Liver (tissue), 9 donors: ENCODE data around the gene CDKN1A. TPM values are rescaled to one million over a fixed set of nuclear protein-coding genes. Genes with fewer than 3 reads are reported as not detected.
"Not testable (repeated sequence)": the region's sequence is repeated elsewhere in the genome, so short reads cannot be mapped to it uniquely, and the experiment has no call there.

ENCODE experiments used
- DNase-seq: peaks from one replicate; pipeline ENCODE4 v3.0.0-alpha.2; 2017; ENCODE audit warnings: low spot score
- H3K27ac ChIP-seq, 2 donors: one replicate each; pipeline ENCODE4 v1.7.0; 2013; ENCODE audit warnings: inconsistent platforms in 2 of 2, low read length in 2 of 2, control low read depth in 1 of 2, low read depth in 1 of 2, mild to moderate bottlenecking in 1 of 2
- H3K27me3 ChIP-seq, 4 donors: one replicate each; pipeline versions ENCODE4 v1.6.1 to v1.7.0; 2013; ENCODE audit warnings: low read length in 3 of 4, inconsistent platforms in 1 of 4, mild to moderate bottlenecking in 1 of 4, moderate library complexity in 1 of 4; ENCODE audit not compliant: control insufficient read depth in 4 of 4, insufficient read depth in 4 of 4
- H3K36me3 ChIP-seq, 4 donors: one replicate each; pipeline versions ENCODE4 v1.6.1 to v1.7.0; 2013; ENCODE audit warnings: low read length in 3 of 4, mild to moderate bottlenecking in 3 of 4, low read depth in 1 of 4, moderate library complexity in 1 of 4; ENCODE audit not compliant: control insufficient read depth in 4 of 4, insufficient read depth in 3 of 4
- H3K4me1 ChIP-seq, 4 donors: one replicate each; pipeline versions ENCODE4 v1.6.1 to v1.7.0; 2013; ENCODE audit warnings: low read length in 3 of 4, mild to moderate bottlenecking in 3 of 4, moderate library complexity in 1 of 4; ENCODE audit not compliant: control insufficient read depth in 4 of 4, insufficient read depth in 4 of 4
- H3K4me3 ChIP-seq, 3 donors: one replicate each; pipeline versions ENCODE4 v1.6.1 to v1.7.0; 2013; ENCODE audit warnings: low read length in 3 of 3, control low read depth in 1 of 3, low read depth in 1 of 3, mild to moderate bottlenecking in 1 of 3
- H3K9ac ChIP-seq, 2 donors: one replicate each; pipeline ENCODE4 v1.7.0; 2013; ENCODE audit warnings: low read length in 2 of 2, mild to moderate bottlenecking in 2 of 2, moderate library complexity in 2 of 2, control low read depth in 1 of 2, low read depth in 1 of 2
- H3K9me3 ChIP-seq, 4 donors: one replicate each; pipeline versions ENCODE4 v1.6.1 to v1.7.0; 2013; ENCODE audit warnings: low read length in 3 of 4; ENCODE audit not compliant: control insufficient read depth in 4 of 4
- ATF3 ChIP-seq: IDR thresholded peaks from 2 replicates; pipeline ENCODE4 v1.6.1; 2016; ENCODE audit warnings: antibody characterized with exemption
- EGR1 ChIP-seq, 2 donors: IDR thresholded peaks; 2 replicates each; pipeline ENCODE4 v1.6.1; 2016 to 2018; ENCODE audit warnings: antibody characterized with exemption in 2 of 2, low read depth in 2 of 2
- FOXA1 ChIP-seq: IDR thresholded peaks from 2 replicates; pipeline ENCODE4 v1.6.1; 2016; ENCODE audit warnings: antibody characterized with exemption
- FOXA2 ChIP-seq: IDR thresholded peaks from 2 replicates; pipeline ENCODE4 v1.6.1; 2016; ENCODE audit warnings: antibody characterized with exemption
- GABPA ChIP-seq, 2 donors: IDR thresholded peaks in 1 of 2; conservative IDR thresholded peaks in 1 of 2; 2 replicates each; pipeline ENCODE4 v1.6.1; 2016; ENCODE audit warnings: antibody characterized with exemption in 2 of 2, mild to moderate bottlenecking in 1 of 2, moderate library complexity in 1 of 2
- HNF4A ChIP-seq, 2 donors: conservative IDR thresholded peaks; 2 replicates each; pipeline ENCODE4 v1.6.1; 2016; ENCODE audit warnings: antibody characterized with exemption in 2 of 2, mild to moderate bottlenecking in 2 of 2
- HNF4G ChIP-seq: IDR thresholded peaks from 2 replicates; pipeline ENCODE4 v1.6.1; 2016; ENCODE audit warnings: antibody characterized with exemption
- JUND ChIP-seq, 2 donors: IDR thresholded peaks; 2 replicates each; pipeline ENCODE4 v1.6.1; 2016; ENCODE audit warnings: antibody characterized with exemption in 2 of 2
- NR2F2 ChIP-seq: IDR thresholded peaks from 2 replicates; pipeline ENCODE4 v1.6.1; 2016; ENCODE audit warnings: antibody characterized with exemption
- RAD21 ChIP-seq, 2 donors: IDR thresholded peaks; 2 replicates each; pipeline ENCODE4 v1.6.1; 2016; ENCODE audit warnings: antibody characterized with exemption in 2 of 2, mild to moderate bottlenecking in 2 of 2
- RXRA ChIP-seq, 2 donors: IDR thresholded peaks; 2 replicates each; pipeline ENCODE4 v1.6.1; 2017 to 2018; ENCODE audit warnings: antibody characterized with exemption in 2 of 2, mild to moderate bottlenecking in 1 of 2
- SP1 ChIP-seq: IDR thresholded peaks from 2 replicates; pipeline ENCODE4 v1.6.1; 2018; ENCODE audit warnings: antibody characterized with exemption, mild to moderate bottlenecking
- TAF1 ChIP-seq: conservative IDR thresholded peaks from 2 replicates; pipeline ENCODE4 v1.6.1; 2016; ENCODE audit warnings: antibody characterized with exemption, mild to moderate bottlenecking
- YY1 ChIP-seq: IDR thresholded peaks from 2 replicates; pipeline ENCODE4 v1.6.1; 2016; ENCODE audit warnings: antibody characterized with exemption, mild to moderate bottlenecking
- WGBS: extraction: QIAGEN DNeasy Blood & Tissue Kit; methylation state at CpG from one replicate; pipeline ENCODE4 v1.1.7; 2013; 5-methylcytosine and 5-hydroxymethylcytosine counted together
- polyA plus RNA-seq, 2 donors: library from polyadenylated mRNA; stranded (reverse) in 1 of 2; unstranded in 1 of 2; fragments of 200-250 nt in 1 of 2; fragments of >200 nt in 1 of 2; fragmentation: Nextera tagmentation in 1 of 2; extraction: Ambion mirVana in 1 of 2; gene quantifications; one replicate each; pipeline versions ENCODE4 v1.2.1 to v1.2.3, GENCODE V29; 2013 to 2015
- total RNA-seq, 2 donors: library from RNA; depleted of rRNA; stranded (reverse); fragments of >200 nt; gene quantifications; one replicate each; pipeline ENCODE4 v1.2.3, GENCODE V29; 2014
- TF ChIP-seq, protein P1 (sequence below): IDR thresholded peaks from 2 replicates; pipeline ENCODE4 v1.6.1; 2016; ENCODE audit warnings: antibody characterized with exemption, mild to moderate bottlenecking
- TF ChIP-seq, protein P2 (sequence below): IDR thresholded peaks from 2 replicates; pipeline ENCODE4 v1.6.1; 2016; ENCODE audit warnings: antibody characterized with exemption
- TF ChIP-seq, protein P3 (sequence below): IDR thresholded peaks from 2 replicates; pipeline ENCODE4 v1.6.1; 2016; ENCODE audit warnings: antibody characterized with exemption
- TF ChIP-seq, protein P4 (sequence below): fragments of 150-350 bp; IDR thresholded peaks from 2 replicates; pipeline ENCODE4 v1.5.1; 2017; ENCODE audit warnings: improper control_type of control experiment, low read depth, low read length; ENCODE audit not compliant: missing input control
- donor health status: healthy.
- donor health status: healthy.
- donor health status: healthy.
- donor health status: healthy.
- donor health status: healthy.

The CDKN1A gene
- total and polyA plus RNA-seq, 4 donors, result 3.2 to 41.7 (median 20.5) TPM

- Histone ChIP-seq H3K27ac (no peak overlapping the region), H3K4me1 (no peaks in the 10 kb centered on the region), H3K9ac (no peak overlapping the region), H3K9me3 (no peaks in the 10 kb centered on the region), H3K4me3 (no peak overlapping the region), H3K27me3 (no peaks in the 10 kb centered on the region), H3K36me3 (no peaks in the 10 kb centered on the region)
- no peak for DNase-seq
- WGBS, result 70% methylated on average over 2 of the region's 2 CpGs
- TF ChIP-seq, protein P1, sequence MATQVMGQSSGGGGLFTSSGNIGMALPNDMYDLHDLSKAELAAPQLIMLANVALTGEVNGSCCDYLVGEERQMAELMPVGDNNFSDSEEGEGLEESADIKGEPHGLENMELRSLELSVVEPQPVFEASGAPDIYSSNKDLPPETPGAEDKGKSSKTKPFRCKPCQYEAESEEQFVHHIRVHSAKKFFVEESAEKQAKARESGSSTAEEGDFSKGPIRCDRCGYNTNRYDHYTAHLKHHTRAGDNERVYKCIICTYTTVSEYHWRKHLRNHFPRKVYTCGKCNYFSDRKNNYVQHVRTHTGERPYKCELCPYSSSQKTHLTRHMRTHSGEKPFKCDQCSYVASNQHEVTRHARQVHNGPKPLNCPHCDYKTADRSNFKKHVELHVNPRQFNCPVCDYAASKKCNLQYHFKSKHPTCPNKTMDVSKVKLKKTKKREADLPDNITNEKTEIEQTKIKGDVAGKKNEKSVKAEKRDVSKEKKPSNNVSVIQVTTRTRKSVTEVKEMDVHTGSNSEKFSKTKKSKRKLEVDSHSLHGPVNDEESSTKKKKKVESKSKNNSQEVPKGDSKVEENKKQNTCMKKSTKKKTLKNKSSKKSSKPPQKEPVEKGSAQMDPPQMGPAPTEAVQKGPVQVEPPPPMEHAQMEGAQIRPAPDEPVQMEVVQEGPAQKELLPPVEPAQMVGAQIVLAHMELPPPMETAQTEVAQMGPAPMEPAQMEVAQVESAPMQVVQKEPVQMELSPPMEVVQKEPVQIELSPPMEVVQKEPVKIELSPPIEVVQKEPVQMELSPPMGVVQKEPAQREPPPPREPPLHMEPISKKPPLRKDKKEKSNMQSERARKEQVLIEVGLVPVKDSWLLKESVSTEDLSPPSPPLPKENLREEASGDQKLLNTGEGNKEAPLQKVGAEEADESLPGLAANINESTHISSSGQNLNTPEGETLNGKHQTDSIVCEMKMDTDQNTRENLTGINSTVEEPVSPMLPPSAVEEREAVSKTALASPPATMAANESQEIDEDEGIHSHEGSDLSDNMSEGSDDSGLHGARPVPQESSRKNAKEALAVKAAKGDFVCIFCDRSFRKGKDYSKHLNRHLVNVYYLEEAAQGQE, result no peak
- TF ChIP-seq GABPA (IDR thresholded peaks at IDR 0.05 in 1 of 2, conservative IDR thresholded peaks at IDR 0.05 in 1 of 2), result no peak
- TF ChIP-seq HNF4A (conservative IDR thresholded peaks at IDR 0.05), result no peak
- no peak for TF ChIP-seq FOXA2
- TF ChIP-seq YY1, result no peak
- no peak for TF ChIP-seq NR2F2
- TF ChIP-seq, protein P2, sequence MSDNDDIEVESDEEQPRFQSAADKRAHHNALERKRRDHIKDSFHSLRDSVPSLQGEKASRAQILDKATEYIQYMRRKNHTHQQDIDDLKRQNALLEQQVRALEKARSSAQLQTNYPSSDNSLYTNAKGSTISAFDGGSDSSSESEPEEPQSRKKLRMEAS, result no peak
- TF ChIP-seq, protein P3, sequence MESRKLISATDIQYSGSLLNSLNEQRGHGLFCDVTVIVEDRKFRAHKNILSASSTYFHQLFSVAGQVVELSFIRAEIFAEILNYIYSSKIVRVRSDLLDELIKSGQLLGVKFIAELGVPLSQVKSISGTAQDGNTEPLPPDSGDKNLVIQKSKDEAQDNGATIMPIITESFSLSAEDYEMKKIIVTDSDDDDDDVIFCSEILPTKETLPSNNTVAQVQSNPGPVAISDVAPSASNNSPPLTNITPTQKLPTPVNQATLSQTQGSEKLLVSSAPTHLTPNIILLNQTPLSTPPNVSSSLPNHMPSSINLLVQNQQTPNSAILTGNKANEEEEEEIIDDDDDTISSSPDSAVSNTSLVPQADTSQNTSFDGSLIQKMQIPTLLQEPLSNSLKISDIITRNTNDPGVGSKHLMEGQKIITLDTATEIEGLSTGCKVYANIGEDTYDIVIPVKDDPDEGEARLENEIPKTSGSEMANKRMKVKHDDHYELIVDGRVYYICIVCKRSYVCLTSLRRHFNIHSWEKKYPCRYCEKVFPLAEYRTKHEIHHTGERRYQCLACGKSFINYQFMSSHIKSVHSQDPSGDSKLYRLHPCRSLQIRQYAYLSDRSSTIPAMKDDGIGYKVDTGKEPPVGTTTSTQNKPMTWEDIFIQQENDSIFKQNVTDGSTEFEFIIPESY, result no peak
- TF ChIP-seq JUND (IDR thresholded peaks at IDR 0.05), result no peak
- no peak for TF ChIP-seq FOXA1
- no peak for TF ChIP-seq RXRA (IDR thresholded peaks at IDR 0.05)
- no peak for TF ChIP-seq ATF3
- no peak for TF ChIP-seq EGR1 (IDR thresholded peaks at IDR 0.05; ENCODE audit: low read depth in 2 of 2)
- TF ChIP-seq, protein P4, sequence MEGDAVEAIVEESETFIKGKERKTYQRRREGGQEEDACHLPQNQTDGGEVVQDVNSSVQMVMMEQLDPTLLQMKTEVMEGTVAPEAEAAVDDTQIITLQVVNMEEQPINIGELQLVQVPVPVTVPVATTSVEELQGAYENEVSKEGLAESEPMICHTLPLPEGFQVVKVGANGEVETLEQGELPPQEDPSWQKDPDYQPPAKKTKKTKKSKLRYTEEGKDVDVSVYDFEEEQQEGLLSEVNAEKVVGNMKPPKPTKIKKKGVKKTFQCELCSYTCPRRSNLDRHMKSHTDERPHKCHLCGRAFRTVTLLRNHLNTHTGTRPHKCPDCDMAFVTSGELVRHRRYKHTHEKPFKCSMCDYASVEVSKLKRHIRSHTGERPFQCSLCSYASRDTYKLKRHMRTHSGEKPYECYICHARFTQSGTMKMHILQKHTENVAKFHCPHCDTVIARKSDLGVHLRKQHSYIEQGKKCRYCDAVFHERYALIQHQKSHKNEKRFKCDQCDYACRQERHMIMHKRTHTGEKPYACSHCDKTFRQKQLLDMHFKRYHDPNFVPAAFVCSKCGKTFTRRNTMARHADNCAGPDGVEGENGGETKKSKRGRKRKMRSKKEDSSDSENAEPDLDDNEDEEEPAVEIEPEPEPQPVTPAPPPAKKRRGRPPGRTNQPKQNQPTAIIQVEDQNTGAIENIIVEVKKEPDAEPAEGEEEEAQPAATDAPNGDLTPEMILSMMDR, result no peak
- no peak for TF ChIP-seq HNF4G
- TF ChIP-seq SP1, result no peak
- TF ChIP-seq RAD21 (IDR thresholded peaks at IDR 0.05), result no peak
- no peak for TF ChIP-seq TAF1
Observed at GRCh38 chr6:36722879-36723278, 44.4 kb downstream of the CDKN1A start.

DNA sequence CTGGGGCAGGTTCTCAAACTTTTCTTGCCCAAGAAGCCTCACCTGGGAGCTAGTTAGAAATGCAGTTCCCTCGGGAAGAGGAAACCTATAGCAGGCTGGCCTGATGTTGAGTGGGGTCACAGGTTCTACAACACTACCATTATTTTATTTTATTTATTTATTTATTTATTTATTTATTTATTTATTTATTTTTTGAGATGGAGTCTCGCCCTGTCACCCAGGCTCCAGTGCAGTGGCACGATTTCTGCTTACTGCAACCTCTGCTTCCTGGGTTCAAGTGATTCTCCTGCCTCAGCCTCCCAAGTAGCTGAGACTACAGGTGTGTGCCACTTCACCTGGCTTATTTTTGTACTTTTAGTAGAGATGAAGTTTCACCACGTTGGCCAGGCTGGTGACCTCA lies 45.5 kb downstream of the CDKN1A start:
- not testable (repeated sequence) for H3K9me3 ChIP-seq, DNase-seq, H3K36me3 ChIP-seq, H3K9ac ChIP-seq, H3K4me3 ChIP-seq, H3K27ac ChIP-seq, H3K4me1 ChIP-seq, H3K27me3 ChIP-seq
- WGBS, result 92% methylated on average over 4 of the region's 4 CpGs
